Limb (tissue), 2 donors: ENCODE data around the gene SH3RF2.
A peak's percentile ranks its signal among the peaks of the same experiment; 100 is the strongest.
"Not testable (repeated sequence)": the region's sequence is repeated elsewhere in the genome, so short reads cannot be mapped to it uniquely, and the experiment has no call there.

Source experiments
- DNase-seq, 2 donors: peaks; one replicate each; pipeline ENCODE4 v3.0.0-alpha.2; 2016; ENCODE audit errors: extremely low spot score in 2 of 2

SH3RF2 gene

DNA sequence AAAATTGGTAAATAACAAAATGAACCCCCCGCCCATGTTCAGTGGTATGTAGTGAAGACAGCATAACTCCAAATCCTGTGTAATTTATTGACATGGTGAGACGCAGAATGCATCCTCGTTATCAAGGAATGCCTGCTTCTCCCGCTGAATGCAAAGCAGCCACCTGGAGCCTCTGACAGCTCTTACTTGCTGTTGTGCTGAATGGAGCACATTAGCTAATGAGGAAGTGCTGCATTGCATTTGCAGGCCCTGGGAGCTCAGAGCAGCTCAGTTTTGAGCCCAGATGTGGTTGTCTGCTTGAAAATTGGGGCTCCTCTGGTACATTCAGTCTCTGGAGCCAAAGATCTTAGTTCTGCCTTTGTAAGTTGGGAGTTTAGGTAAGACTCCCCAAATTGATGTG is 140.1 kb downstream of the SH3RF2 start:
- no peak for DNase-seq

DNA sequence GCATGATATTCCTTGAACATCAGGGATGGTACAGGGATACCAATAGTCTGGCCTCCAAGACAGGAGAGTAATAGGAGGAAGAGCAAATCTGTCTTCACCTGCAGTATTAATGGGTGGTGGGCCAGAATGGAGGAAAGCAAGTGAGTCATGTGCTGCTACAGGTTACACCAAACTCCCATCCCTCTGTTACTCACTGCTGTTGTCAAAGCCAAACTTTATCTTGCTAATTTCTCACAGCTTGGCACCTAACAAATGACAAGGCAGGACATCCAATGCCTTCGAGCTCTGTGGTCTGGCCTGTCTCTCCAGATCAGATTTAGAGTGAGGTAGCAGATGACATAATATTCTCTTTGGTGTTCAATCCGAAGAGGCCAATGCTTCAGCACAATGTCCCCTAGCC is 142.2 kb downstream of the SH3RF2 start:
- no peak for DNase-seq

- DNase-seq = no peak
Measured at GRCh38 chr5:146079695-146080373, 143.5 kb downstream of the SH3RF2 start.

DNA sequence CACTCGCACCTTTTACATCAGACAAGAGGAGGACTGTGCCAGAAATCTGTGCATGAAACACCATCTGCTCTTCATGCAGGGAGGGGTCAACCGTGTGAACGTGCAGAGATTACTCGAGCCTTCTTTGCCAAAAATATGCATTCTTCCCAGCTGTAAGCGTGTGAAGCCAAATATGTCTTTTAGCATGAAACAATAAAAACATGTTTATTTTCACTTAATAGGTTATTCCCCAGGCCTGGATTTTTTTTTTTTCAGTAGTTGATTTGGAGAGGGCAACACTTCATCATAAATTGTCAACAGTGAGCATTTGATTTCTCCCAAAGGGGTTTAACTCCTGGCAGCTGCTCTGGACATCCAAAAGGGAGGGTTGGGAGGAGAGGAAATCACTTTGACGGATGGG is 145.2 kb downstream of the SH3RF2 start:
- peak in 1 of 2 donors; percentile 60 for DNase-seq

DNA sequence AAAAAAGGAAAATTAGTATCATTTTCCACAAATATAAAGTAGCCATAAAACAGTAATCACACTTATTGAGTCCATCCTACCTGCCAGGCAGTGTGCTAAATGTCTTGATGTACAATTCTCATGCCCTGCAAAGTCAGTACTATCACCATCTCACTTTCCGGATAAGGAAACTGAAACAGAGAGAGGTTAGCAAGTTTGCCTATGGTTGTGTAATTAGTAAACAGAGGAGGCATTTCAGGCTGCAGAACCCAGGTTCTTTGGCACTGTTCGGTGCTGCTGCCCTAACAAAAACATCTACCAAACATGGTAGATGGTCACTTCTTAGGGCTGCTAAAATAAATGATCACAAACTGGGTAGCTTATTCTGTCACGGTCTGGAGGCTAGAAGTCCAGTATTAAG is 146.4 kb downstream of the SH3RF2 start:
- no peak for DNase-seq

GRCh38 chr5:146084376-146084775 is 148.0 kb downstream of the SH3RF2 start:
- DNase-seq = no peak

GRCh38 chr5:146088098-146088497 is 151.7 kb downstream of the SH3RF2 start:
- no peak for DNase-seq

DNA sequence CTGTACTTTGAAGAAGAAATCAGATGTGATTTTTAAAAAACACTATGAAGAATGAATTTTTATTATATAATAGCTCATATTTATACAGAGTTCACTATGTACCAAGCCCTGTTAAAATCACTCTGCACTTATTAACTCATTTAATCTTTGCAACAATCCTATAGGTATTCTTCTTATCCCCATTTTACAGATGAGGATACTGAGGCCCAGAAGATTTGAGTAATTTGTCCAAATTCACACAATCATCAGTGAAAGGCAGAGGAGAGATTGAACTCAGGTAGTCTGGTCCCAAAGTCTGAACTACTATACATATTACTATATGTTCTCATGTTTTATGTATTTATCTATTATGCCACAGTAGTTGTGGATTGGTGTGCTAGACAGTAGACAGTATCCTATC is 152.9 kb downstream of the SH3RF2 start:
- no peak for DNase-seq

DNA sequence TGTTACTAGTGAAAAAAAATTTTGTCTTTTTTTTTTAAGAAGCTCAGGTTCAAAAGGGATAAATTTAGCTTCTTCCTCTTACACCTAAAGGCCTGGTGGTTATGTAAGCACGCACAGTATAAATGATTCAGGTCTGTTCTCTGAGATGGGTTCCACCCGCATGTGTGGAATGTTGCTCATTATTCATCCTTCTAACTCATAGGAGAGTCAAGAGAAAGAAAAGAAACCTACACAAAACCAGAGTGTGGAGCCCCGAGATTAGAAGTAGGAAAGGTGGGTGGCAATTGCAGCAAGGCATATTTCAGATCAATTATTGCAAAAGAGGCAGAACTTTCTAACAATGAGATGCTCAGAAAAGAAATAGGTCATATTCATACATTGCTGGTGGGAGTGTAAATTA is 155.5 kb downstream of the SH3RF2 start:
- no peak for DNase-seq

DNA sequence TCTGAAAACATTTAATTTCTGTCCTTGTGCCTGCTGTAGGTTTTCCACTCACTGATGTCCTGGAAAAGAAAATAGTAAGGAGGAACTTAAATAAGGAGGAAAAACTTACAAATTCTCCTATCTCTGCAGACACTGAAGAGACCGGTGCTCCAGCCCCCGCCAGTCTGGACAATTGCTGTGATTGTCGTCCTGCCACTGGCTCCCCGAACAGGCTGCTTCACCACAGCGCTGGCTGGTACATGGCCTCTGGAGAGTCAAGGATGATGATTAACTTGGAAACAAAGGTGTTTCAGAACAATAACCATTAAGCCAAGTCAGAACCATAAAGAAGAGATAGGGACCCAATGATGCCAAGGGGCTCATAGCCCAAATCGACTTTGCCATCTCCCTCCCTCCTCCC is 161.7 kb downstream of the SH3RF2 start:
- no peak for DNase-seq

GRCh38 chr5:146101646-146102045 is 165.3 kb downstream of the SH3RF2 start:
- DNase-seq = no peak

DNA sequence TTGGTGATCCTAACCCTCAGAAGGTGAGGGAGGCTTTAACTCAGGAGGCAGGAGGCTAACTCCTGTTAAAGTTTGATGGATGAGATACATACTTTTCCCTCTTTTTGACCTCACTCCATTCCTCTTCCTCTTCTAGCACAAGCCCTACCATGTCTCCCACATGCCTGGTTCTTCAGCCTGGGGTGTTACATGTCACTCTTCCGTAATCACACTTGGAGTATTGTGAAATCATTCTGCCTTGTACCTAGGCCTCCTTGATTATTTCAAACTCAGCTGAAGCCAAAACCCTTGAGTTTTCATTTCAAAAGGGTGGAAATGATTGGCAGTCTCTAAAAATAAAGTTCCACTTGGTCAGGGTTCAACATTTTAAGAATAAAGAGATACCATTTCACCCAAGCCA is 167.2 kb downstream of the SH3RF2 start:
- DNase-seq = no peak

- no peak for DNase-seq
Measured at GRCh38 chr5:146105477-146105876, 169.1 kb downstream of the SH3RF2 start, which contains the start of gene PLAC8L1. Gene PLAC8L1 (minus strand): TSS chr5:146105577. CDS start chr5:146104311, 1,266 bp downstream.

- no peak for DNase-seq
Measured at GRCh38 chr5:146107901-146108300, 171.5 kb downstream of the SH3RF2 start.

- not testable (repeated sequence) for DNase-seq
Measured at GRCh38 chr5:146108870-146109269, 172.5 kb downstream of the SH3RF2 start.

GRCh38 chr5:146109379-146109778 is 173.0 kb downstream of the SH3RF2 start:
- no peak for DNase-seq

- DNase-seq = no peak
Measured at GRCh38 chr5:146111409-146111808, 175.0 kb downstream of the SH3RF2 start.

DNA sequence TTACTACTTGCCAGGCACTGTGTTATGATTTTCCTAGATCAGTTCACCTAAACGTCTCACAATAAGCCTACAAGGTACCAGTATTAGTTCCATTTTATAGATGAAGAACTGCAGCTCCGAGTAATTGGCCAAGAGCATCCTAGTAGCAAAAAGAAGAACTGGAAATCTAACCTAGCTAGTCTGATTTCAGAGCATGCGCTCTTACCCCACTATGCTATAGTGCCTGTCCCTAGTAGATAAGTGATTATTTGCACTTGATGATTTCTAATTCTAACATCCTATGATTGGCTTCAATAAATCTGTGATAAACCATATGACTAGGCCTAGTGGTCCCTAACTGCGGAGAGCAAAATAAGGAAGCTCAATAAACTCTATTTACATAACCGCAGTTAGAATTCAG is 176.1 kb downstream of the SH3RF2 start:
- no peak for DNase-seq
